A673 (cell line): ENCODE results near the gene AGAP1.
"Not testable (repeated sequence)": the region's sequence is repeated elsewhere in the genome, so short reads cannot be mapped to it uniquely, and the experiment has no call there.

ENCODE experiments used
- CTCF ChIP-seq: fragments of 300-800, 200-600 bp; sonication (generic); conservative IDR thresholded peaks from 2 replicates; pipeline ENCODE4 v1.5.1; 2017; ENCODE audit warnings: low read depth, mild to moderate bottlenecking, antibody characterized with exemption, low read length, moderate library complexity, mixed read lengths
- EZH2 ChIP-seq: fragments of 200-600 bp; sonication (generic); IDR thresholded peaks from 2 replicates; pipeline ENCODE4 v1.6.1; 2017; ENCODE audit warnings: borderline replicate concordance, low read depth, mild to moderate bottlenecking, mixed read lengths, antibody characterized with exemption, low read length; ENCODE audit not compliant: poor library complexity, severe bottlenecking

DNA sequence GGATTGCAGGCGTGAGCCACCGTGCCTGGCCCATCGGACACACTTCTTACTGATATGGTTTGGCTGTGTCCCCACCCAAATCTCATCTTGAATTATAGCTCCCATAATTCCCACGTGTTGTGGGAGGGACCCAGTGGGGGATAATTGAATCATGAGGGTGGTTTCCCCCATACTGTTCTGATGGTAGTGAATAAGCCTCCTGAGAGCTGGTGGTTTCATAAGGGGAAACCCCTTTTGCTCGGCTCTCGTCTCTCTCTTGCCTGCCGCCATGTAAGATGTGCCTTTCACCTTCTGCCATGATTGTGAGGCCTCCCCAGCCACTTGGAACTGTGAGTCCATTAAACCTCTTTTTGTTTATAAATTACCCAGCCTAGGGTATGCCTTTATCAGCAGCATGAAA, 109.1 kb downstream of the AGAP1 start:
- not testable (repeated sequence) for TF ChIP-seq CTCF, EZH2
